HG03025 (cell line): Measurements from ENCODE around the gene ESF1.
A peak's percentile ranks its signal among the peaks of the same experiment; 100 is the strongest.
"Not testable (repeated sequence)": the region's sequence is repeated elsewhere in the genome, so short reads cannot be mapped to it uniquely, and the experiment has no call there.

Experiments
- ATAC-seq: cut with Tn5 transposase; IDR thresholded peaks from one replicate; pipeline ENCODE4 v1.9.1; 2021; ENCODE audit warnings: mild to moderate bottlenecking, moderate library complexity; ENCODE audit not compliant: unreplicated experiment, low FRiP score

Gene ESF1

GRCh38 chr20:13739731-13740649, 44.7 kb downstream of the ESF1 start:
- ATAC-seq = no peak

GRCh38 chr20:13738187-13738586, 46.5 kb downstream of the ESF1 start:
- not testable (repeated sequence) for ATAC-seq

- ATAC-seq = no peak
Measured at GRCh38 chr20:13736436-13737191, 48.1 kb downstream of the ESF1 start.

- no peak for ATAC-seq
Measured at GRCh38 chr20:13735826-13736225, 48.9 kb downstream of the ESF1 start.

- no peak for ATAC-seq
Measured at GRCh38 chr20:13723011-13723410, 61.7 kb downstream of the ESF1 start.

GRCh38 chr20:13718171-13718570, 66.5 kb downstream of the ESF1 start:
- peak; percentile 25 for ATAC-seq

GRCh38 chr20:13717631-13718044, 67.1 kb downstream of the ESF1 start:
- peak; percentile 98 for ATAC-seq

GRCh38 chr20:13715171-13715570, 69.5 kb downstream of the ESF1 start:
- no peak for ATAC-seq

- no peak for ATAC-seq
Measured at GRCh38 chr20:13708234-13708633, 76.5 kb downstream of the ESF1 start.

GRCh38 chr20:13703265-13703664, 81.5 kb downstream of the ESF1 start:
- ATAC-seq = no peak

GRCh38 chr20:13701486-13701885, 83.2 kb downstream of the ESF1 start:
- no peak for ATAC-seq

GRCh38 chr20:13700761-13701160, 84.0 kb downstream of the ESF1 start:
- no peak for ATAC-seq

- no peak for ATAC-seq
Measured at GRCh38 chr20:13694420-13695150, 90.1 kb downstream of the ESF1 start.

- no peak for ATAC-seq
Measured at GRCh38 chr20:13692802-13693736, 91.7 kb downstream of the ESF1 start.

- ATAC-seq = no peak
Measured at GRCh38 chr20:13690943-13691342, 93.8 kb downstream of the ESF1 start.

GRCh38 chr20:13687815-13688214, 96.9 kb downstream of the ESF1 start:
- ATAC-seq = no peak

GRCh38 chr20:13685623-13686022, 99.1 kb downstream of the ESF1 start:
- no peak for ATAC-seq

GRCh38 chr20:13684566-13685222, 100.0 kb downstream of the ESF1 start:
- no peak for ATAC-seq

GRCh38 chr20:13683833-13684232, 100.9 kb downstream of the ESF1 start:
- no peak for ATAC-seq
